ENCODE data around the gene FBLN2. TPM values are rescaled to one million over a fixed set of nuclear protein-coding genes. Genes with fewer than 3 reads are reported as not detected.
"Not testable (repeated sequence)": the region's sequence is repeated elsewhere in the genome, so short reads cannot be mapped to it uniquely, and the experiment has no call there.

FBLN2 gene
- total RNA-seq, 2 experiments from 2014 or later = 0.05 TPM; not detected in 1

DNA sequence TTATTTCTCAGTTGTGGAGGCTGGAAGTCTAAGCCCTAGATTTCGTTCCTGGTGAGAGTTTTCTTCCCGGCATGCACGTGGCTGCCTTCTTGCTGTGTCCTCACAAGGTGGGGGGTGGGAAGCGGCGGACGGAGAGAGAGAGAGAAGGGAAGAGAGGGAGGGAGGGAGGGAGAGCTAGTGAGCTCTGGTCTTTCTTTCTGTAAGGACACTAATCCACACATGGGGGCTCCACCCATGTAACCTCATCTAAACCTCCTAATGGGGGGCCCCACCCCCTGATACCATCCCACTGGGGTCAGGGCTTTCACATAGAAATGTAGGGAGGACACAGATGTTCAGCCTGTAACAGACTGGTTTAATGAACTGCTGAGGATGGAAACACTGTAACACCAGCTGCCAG lies 7.3 kb downstream of the FBLN2 start:
- ATAC-seq (no peak), DNase-seq (no peak)
- no peak overlapping the region for H3K27ac Mint-ChIP-seq
- no peaks in the 10 kb centered on the region for H3K36me3 Mint-ChIP-seq (ENCODE audit: low read depth)
- H3K27me3 Mint-ChIP-seq = peaks cover 9% of the 10 kb centered on the region
- H3K4me3 Mint-ChIP-seq = no peak overlapping the region
- ChIA-PET CTCF (no interaction called here), POLR2A (no interaction called here)
- intact Hi-C loops (cut with DNase I, micrococcal nuclease) = no loop called here
- H3K4me1 Mint-ChIP-seq = no peaks in the 10 kb centered on the region
- no peaks in the 10 kb centered on the region for H3K9me3 Mint-ChIP-seq (ENCODE audit: low read depth)

DNA sequence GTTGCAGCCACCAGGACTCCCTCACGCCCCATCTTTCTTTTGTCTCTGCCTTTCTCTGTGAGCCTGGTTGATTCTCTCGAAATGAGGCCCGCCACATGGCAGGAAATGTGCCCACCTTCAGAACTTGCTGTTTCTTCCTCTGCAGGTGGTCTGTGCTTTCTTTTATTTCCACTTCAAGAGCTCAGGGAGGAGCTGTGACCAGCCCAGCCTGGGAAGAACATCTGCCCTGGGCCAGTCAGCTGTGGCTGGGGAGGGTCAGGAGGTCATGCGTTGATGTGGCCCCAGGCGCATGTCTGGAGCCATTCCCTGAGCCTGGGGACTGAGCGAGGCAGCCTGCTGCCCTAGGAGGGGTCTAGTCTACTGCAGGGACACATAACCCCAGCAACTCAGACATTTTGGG lies 8.0 kb downstream of the FBLN2 start:
- ATAC-seq = no peak
- Mint-ChIP-seq H3K9me3 (ENCODE audit: low read depth) (no peaks in the 10 kb centered on the region), H3K4me1 (no peaks in the 10 kb centered on the region), H3K36me3 (ENCODE audit: low read depth) (no peaks in the 10 kb centered on the region), H3K27ac (no peak overlapping the region), H3K27me3 (peaks cover 12% of the 10 kb centered on the region), H3K4me3 (no peak overlapping the region)
- no peak for DNase-seq
- ChIA-PET CTCF (no interaction called here), POLR2A (no interaction called here)
- intact Hi-C loops (cut with DNase I, micrococcal nuclease) = no loop called here

DNA sequence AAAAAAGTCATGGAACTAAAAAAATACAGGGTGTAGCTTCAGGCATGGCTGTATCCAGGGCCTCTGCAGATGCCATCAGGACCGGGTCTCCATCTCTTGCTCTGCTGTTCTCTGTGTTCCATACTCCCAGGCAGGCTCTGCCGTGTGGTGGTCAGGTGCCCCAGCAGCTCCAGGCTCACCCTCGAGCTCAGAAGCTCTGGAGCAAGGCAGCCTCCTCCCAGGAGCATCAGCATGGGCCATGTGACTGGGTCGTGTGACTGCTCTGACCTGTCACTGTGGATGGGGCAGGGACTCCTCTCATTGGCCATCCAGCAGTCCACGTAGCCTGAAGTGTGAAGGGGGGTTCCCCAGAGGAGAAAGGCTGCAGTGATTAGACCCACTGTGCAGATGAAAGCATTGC lies 8.5 kb downstream of the FBLN2 start:
- intact Hi-C loops (cut with DNase I, micrococcal nuclease) = no loop called here
- DNase-seq (no peak), ATAC-seq (no peak)
- peaks cover 9% of the 10 kb centered on the region for H3K27me3 Mint-ChIP-seq
- H3K36me3 Mint-ChIP-seq (ENCODE audit: low read depth) = no peaks in the 10 kb centered on the region
- H3K27ac Mint-ChIP-seq = no peak overlapping the region
- H3K4me1 Mint-ChIP-seq = no peaks in the 10 kb centered on the region
- H3K4me3 Mint-ChIP-seq = no peak overlapping the region
- CTCF ChIA-PET = no interaction called here
- no peaks in the 10 kb centered on the region for H3K9me3 Mint-ChIP-seq (ENCODE audit: low read depth)
- POLR2A ChIA-PET = no interaction called here

DNA sequence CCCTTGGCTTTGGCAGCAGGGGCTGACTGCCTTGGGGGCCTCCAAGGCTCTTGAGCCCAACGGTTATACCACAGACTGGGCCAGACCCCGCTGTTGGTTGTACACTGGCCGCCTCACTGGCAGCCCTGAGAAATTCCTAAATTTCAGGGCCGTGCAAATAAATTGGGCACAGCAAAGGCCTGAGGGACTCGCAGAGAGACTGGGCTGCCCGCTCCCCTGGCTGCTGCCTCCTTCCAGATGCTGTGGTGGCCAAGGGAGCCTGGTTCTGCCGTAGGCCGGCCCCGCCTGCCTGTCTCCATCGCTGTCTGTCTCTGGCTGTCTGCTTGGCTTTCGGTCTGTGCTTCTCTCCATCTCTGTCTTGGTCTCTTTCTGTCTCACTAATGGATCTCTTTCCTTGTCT lies 9.0 kb downstream of the FBLN2 start:
- no peak for ATAC-seq
- H3K9me3 Mint-ChIP-seq (ENCODE audit: low read depth) = no peaks in the 10 kb centered on the region
- no peak for DNase-seq
- no peak overlapping the region for H3K4me3 Mint-ChIP-seq
- H3K36me3 Mint-ChIP-seq (ENCODE audit: low read depth) = no peaks in the 10 kb centered on the region
- H3K27me3 Mint-ChIP-seq = peaks cover 9% of the 10 kb centered on the region
- no peak overlapping the region for H3K27ac Mint-ChIP-seq
- CTCF ChIA-PET = no interaction called here
- POLR2A ChIA-PET = no interaction called here
- intact Hi-C loops (cut with DNase I, micrococcal nuclease) = no loop called here
- H3K4me1 Mint-ChIP-seq = no peaks in the 10 kb centered on the region

DNA sequence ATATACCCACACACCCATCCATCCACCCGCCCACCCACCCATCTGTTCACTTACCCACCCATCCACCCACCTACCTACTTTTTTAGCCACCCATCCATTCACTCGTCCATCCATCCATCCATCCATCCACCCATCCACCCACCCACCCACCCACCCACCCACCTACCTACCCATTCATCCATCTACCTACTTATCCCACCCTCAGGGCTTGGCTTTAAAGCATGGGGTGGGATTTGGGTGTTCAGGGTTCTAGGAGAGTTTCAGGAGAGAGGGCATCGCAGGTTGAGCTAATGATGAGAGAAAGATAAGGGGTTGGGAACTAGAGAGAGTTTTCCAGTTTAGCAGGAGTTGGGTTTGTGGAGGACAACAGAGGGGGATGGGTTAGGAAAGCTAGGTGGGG lies 9.7 kb downstream of the FBLN2 start:
- H3K27ac Mint-ChIP-seq = no peak overlapping the region
- no peaks in the 10 kb centered on the region for H3K36me3 Mint-ChIP-seq (ENCODE audit: low read depth)
- ChIA-PET POLR2A (no interaction called here), CTCF (interaction anchor here (1.2 kb wide), 1 partner anchor 34 kb away, joined by 5 read pairs; no protein-coding TSS in a partner anchor)
- no peaks in the 10 kb centered on the region for H3K4me1 Mint-ChIP-seq
- no peaks in the 10 kb centered on the region for H3K9me3 Mint-ChIP-seq (ENCODE audit: low read depth)
- peaks cover 9% of the 10 kb centered on the region for H3K27me3 Mint-ChIP-seq
- ATAC-seq = no peak
- intact Hi-C loops (cut with DNase I, micrococcal nuclease) = no loop called here
- H3K4me3 Mint-ChIP-seq = no peak overlapping the region
- DNase-seq = no peak

DNA sequence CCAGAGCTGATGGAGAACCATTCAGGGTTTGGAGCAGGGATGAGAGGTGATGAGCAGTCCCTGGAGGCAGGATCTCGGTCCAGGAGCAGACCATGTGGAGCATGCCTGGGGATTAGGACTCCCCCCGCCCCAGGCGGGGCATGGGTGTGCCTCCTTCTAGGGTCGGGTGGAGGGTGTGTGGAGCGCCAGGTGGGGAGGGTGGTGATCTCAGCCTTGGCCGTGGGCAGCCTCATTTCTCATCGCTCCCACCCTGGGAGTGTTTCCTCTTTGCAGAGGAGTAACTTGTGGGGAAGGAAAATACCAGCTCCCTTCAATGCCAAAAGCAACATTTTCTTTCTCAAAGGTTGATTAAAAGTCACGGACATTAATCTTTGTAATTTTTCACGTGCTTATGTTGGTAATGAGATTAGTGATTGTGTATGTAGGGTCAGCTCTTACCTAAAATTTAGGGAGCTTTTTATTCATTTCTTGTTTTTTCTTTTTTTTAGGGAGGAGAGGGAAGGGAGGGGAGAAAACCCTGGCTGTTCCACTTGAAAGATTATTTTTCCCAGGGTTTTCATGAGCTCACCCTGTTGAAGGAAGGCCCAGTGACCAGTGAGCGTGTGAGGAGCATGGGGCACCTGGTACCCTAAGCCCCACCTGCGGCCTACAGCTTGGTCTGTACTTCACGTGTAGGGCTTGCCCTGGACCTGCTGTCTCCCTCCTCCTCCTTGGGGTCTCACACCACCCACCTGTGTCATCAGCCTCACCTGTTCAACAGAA lies 11.0 kb downstream of the FBLN2 start:
- no peaks in the 10 kb centered on the region for H3K4me1 Mint-ChIP-seq
- POLR2A ChIA-PET = no interaction called here

DNA sequence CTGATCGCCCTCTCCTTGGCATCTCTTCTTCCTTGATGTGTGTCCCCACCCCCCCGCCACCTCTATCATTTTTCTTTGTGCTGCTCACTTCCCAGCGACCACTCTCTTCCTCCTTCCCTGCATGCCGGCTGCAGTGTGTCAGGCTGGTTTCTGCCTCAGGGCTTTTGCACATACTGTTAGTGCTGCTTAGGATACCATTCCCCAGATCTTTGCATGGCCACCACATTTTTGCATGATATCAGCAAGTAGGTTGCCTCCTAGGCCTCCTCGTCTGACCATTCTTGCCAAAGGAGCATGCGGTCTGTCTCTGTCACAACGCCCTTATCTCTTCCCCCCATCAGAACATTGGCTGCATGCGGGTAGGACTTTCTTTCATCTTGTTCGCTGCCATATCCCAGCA lies 12.5 kb downstream of the FBLN2 start:
- H3K4me1 Mint-ChIP-seq = no peaks in the 10 kb centered on the region
- intact Hi-C loops (cut with DNase I, micrococcal nuclease) = no loop called here
- DNase-seq = no peak
- POLR2A ChIA-PET = no interaction called here
- no peak overlapping the region for H3K4me3 Mint-ChIP-seq
- no peak for ATAC-seq
- peaks cover 9% of the 10 kb centered on the region for H3K27me3 Mint-ChIP-seq
- CTCF ChIA-PET = no interaction called here
- no peaks in the 10 kb centered on the region for H3K9me3 Mint-ChIP-seq (ENCODE audit: low read depth)
- H3K27ac Mint-ChIP-seq = no peak overlapping the region
- no peaks in the 10 kb centered on the region for H3K36me3 Mint-ChIP-seq (ENCODE audit: low read depth)

More for the DNA sequence above, 11.0 kb downstream of the FBLN2 start:
- ATAC-seq (no peak), DNase-seq (no peak)
- H3K9me3 Mint-ChIP-seq (ENCODE audit: low read depth) = no peaks in the 10 kb centered on the region
- no peaks in the 10 kb centered on the region for H3K36me3 Mint-ChIP-seq (ENCODE audit: low read depth)
- H3K27ac Mint-ChIP-seq = no peak overlapping the region
- intact Hi-C loops (cut with DNase I, micrococcal nuclease) = no loop called here
- CTCF ChIA-PET = interaction anchor here (0.6 to 1.1 kb wide), 2 partner anchors 15 to 547 kb away, joined by 3 to 4 read pairs; no protein-coding TSS in a partner anchor
- H3K27me3 Mint-ChIP-seq = peaks cover 9% of the 10 kb centered on the region
- H3K4me3 Mint-ChIP-seq = no peak overlapping the region

DNA sequence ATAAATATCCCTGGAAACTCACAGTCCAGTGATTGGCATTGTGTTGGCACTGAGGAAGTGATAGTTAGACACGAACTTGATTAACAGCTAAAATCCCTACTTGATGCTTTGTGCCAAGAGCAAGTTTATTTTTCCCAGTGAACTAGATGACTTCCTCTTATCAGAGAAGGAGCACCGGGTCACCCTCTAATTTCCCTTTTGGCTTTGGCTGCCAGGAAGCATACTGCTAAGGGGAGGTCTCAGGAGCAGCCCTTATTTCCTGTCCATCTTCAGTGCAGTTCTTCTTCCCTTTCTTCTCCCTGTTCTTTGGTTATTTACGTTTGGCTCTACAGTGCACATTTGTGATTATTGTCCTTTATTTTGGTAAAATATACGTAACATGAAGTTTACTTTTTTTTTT lies 13.0 kb downstream of the FBLN2 start:
- Mint-ChIP-seq H3K27me3 (peaks cover 9% of the 10 kb centered on the region), H3K4me3 (no peak overlapping the region), H3K9me3 (ENCODE audit: low read depth) (no peaks in the 10 kb centered on the region), H3K27ac (no peak overlapping the region), H3K36me3 (ENCODE audit: low read depth) (no peaks in the 10 kb centered on the region), H3K4me1 (no peaks in the 10 kb centered on the region)
- intact Hi-C loops (cut with DNase I, micrococcal nuclease) = no loop called here
- CTCF ChIA-PET = no interaction called here
- DNase-seq (no peak), ATAC-seq (no peak)
- POLR2A ChIA-PET = no interaction called here

DNA sequence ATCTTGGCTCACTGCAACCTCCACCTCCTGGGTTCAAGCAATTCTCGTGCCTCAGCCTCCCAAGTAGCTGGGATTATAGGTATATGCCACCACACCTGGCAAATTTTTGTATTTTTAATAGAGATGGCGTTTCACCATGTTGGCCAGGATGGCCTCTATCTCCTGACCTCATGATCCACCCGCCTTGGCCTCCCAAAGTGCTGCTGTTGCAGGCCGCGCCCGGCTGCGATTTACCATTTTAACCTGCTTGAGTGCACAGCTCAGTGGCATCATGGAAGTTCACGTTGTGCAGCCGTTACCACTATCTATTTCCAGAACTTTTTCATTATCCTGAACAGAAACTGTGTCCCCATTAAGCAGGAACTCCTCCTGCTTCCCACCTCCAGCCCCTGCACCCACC lies 13.5 kb downstream of the FBLN2 start:
- CTCF ChIA-PET; H3K9me3 Mint-ChIP-seq (ENCODE audit: low read depth); DNase-seq; intact Hi-C loops (cut with DNase I, micrococcal nuclease); H3K36me3 Mint-ChIP-seq (ENCODE audit: low read depth); H3K27ac Mint-ChIP-seq; H3K27me3 Mint-ChIP-seq; ATAC-seq; H3K4me1 Mint-ChIP-seq; POLR2A ChIA-PET; H3K4me3 Mint-ChIP-seq: not testable (repeated sequence)

DNA sequence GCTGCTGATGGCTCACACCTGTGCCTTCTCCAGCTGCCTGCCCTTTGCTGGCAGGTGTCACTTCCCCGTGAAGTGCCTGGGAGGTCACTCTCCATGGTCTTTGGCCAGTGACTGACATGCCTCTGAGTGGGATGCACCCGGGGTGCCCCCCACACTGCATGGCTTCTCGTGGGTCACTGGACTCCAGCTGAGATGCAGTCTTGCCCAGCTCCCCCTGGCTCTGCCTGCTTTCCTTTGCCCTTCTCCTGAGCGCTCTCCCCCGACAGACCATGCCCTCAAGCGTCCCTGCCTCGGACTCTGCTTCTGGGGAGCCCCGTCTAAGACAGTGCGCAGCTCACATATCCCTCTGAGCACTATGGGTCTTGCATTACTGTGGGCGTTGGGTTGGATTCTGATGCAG lies 14.4 kb downstream of the FBLN2 start:
- H3K9me3 Mint-ChIP-seq (ENCODE audit: low read depth) = no peaks in the 10 kb centered on the region
- H3K27me3 Mint-ChIP-seq = peaks cover 9% of the 10 kb centered on the region
- no peaks in the 10 kb centered on the region for H3K36me3 Mint-ChIP-seq (ENCODE audit: low read depth)
- DNase-seq (no peak), ATAC-seq (no peak)
- H3K4me1 Mint-ChIP-seq = no peaks in the 10 kb centered on the region
- no peak overlapping the region for H3K4me3 Mint-ChIP-seq
- POLR2A ChIA-PET = no interaction called here
- intact Hi-C loops (cut with DNase I, micrococcal nuclease) = no loop called here
- no peak overlapping the region for H3K27ac Mint-ChIP-seq
- CTCF ChIA-PET = no interaction called here

DNA sequence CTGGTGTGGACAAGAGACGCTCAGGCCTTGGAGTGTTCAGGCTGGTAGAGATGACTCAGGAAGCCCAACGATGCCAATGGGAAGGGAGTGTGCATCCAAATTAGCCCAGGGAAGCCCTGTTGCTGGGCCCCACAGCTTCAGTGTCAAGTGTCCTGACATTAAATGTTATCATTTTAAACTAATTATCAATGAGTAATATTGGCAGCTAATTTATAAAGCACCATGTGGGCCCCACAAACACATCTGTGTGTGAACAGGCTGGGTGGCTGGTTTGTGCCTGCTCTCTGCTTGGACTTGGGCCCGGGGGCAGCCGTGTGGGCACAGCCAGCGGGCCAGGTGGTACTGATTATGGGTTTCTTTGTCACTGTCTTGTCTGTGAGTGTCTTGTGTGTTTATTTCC lies 15.0 kb downstream of the FBLN2 start:
- intact Hi-C loops (cut with DNase I, micrococcal nuclease) = no loop called here

DNA sequence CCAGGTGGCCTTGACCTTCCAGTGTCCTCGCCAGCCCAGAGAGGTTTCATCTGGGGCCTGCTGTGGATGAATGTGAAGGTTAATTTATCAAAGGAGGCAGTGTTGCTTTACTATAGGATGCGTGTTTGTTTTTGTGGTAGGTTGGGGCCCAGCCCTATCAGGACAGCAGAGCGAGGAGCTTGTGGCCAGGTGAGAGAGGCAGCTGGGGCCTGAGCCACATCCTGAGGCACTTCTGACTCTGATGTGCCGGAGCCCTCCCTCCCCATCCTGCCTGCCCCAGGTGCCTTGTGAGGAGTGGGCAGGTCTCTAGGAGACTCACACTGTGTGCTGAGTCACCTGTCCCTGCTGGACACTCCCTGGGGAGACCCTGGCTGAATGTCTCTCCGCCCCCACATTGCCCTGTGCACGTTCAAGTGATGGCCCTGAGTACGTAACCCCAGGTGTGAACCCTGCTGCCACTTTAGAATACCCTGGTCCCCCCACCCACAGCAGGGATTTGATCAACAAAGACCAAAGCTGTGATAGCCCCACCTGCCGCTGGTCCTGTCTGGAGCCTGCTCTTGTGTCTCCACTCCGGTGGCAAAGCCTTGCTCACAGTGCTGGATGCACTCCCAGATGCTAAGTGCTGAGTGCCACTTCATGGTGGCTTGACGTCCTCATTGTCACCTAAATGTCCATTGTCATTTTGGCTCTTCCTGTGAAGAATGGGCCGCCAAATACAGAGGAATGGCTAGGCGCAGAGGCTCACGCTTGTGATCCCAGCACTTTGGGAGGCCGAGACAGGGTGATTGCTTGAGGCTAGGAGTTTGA lies 16.0 kb downstream of the FBLN2 start:
- DNase-seq (no peak), ATAC-seq (no peak)
- Mint-ChIP-seq H3K4me1 (no peaks in the 10 kb centered on the region), H3K27me3 (peaks cover 7% of the 10 kb centered on the region), H3K4me3 (no peak overlapping the region), H3K36me3 (ENCODE audit: low read depth) (no peaks in the 10 kb centered on the region), H3K27ac (no peak overlapping the region), H3K9me3 (ENCODE audit: low read depth) (no peaks in the 10 kb centered on the region)
- ChIA-PET CTCF (no interaction called here), POLR2A (no interaction called here)
- intact Hi-C loops (cut with DNase I, micrococcal nuclease) = no loop called here

More for the DNA sequence above, 15.0 kb downstream of the FBLN2 start:
- ATAC-seq = no peak
- ChIA-PET POLR2A (no interaction called here), CTCF (no interaction called here)
- no peak overlapping the region for H3K27ac Mint-ChIP-seq
- DNase-seq = no peak
- peaks cover 9% of the 10 kb centered on the region for H3K27me3 Mint-ChIP-seq
- H3K9me3 Mint-ChIP-seq (ENCODE audit: low read depth) = no peaks in the 10 kb centered on the region
- no peaks in the 10 kb centered on the region for H3K4me1 Mint-ChIP-seq
- H3K36me3 Mint-ChIP-seq (ENCODE audit: low read depth) = no peaks in the 10 kb centered on the region
- no peak overlapping the region for H3K4me3 Mint-ChIP-seq
